Fibroblast of peridontal ligament (primary cell): ENCODE results near the gene RNF167.

ENCODE experiments used
- DNase-seq: peaks from one replicate; pipeline ENCODE4 v3.0.0-alpha.2; 2010; ENCODE audit errors: extremely low read depth

Gene RNF167

DNA sequence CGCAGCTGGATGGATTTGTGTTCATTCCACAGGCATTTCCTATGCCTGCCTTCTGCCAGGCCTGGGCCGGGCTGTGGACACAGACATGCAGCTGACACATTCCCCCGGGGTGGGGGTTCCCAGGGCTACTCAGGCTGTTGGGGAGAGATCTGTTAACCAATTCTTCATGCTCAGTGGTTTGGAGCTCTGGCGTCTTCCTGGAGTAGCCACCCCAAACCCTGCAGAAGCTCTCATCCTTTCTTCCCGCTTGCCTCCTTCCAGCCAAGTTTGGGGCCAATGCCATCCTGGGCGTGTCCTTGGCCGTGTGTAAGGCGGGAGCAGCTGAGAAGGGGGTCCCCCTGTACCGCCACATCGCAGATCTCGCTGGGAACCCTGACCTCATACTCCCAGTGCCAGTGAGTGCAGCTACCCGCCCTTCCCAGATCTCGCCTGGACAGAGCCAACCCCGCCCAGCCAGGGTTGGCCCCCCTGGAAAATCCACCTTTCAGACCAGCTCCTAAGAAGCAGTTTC is 13.4 kb downstream of the RNF167 start:
- peak; percentile 38 for DNase-seq

DNA sequence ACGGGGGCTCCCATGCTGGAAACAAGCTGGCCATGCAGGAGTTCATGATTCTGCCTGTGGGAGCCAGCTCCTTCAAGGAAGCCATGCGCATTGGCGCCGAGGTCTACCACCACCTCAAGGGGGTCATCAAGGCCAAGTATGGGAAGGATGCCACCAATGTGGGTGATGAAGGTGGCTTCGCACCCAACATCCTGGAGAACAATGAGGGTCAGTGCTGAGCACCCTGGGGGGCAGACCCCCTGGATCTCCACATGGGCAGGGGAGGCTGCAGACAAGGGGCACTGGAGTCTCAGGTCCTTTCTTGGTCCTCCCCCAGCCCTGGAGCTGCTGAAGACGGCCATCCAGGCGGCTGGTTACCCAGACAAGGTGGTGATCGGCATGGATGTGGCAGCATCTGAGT is 15.0 kb downstream of the RNF167 start:
- DNase-seq, result no peak

DNA sequence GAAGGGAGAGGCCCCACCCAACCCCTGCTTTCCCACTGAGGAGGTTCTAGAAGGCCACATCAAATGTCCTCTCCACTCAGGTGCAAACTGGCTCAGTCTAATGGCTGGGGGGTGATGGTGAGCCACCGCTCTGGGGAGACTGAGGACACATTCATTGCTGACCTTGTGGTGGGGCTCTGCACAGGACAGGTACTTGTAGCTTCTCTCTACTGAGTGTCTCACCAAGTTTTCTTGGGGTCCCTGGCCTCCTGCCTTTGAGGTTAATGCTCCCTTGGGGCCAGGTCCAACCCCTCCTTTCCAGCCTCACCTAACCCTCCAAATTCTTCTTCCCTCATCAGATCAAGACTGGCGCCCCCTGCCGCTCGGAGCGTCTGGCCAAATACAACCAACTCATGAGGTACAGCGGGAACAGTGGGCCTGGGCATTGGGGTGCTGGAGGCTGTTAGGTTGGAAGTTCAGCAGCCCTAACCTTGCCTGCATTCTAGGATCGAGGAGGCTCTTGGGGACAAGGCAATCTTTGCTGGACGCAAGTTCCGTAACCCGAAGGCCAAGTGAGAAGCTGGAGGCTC is 16.5 kb downstream of the RNF167 start:
- DNase-seq, result no peak

DNA sequence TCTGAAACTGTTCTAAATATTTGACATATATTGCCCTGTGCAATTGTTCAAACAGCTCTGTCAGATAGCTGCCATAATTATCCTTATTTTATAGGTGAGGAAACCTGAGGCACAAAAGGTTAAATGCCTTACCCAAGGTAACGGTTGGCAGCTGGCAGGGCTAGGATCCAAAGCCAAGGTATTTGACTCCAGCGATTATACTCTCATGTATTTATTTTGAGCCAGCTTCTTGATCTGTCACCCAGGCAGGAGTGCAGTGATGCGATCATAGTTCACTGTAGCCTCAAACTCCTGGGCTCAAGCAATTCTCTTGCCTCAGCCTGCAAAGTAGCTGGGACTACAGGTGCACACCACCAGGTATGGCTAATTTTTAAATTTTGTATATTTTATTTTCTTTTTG is 18.0 kb downstream of the RNF167 start:
- DNase-seq, result no peak

DNA sequence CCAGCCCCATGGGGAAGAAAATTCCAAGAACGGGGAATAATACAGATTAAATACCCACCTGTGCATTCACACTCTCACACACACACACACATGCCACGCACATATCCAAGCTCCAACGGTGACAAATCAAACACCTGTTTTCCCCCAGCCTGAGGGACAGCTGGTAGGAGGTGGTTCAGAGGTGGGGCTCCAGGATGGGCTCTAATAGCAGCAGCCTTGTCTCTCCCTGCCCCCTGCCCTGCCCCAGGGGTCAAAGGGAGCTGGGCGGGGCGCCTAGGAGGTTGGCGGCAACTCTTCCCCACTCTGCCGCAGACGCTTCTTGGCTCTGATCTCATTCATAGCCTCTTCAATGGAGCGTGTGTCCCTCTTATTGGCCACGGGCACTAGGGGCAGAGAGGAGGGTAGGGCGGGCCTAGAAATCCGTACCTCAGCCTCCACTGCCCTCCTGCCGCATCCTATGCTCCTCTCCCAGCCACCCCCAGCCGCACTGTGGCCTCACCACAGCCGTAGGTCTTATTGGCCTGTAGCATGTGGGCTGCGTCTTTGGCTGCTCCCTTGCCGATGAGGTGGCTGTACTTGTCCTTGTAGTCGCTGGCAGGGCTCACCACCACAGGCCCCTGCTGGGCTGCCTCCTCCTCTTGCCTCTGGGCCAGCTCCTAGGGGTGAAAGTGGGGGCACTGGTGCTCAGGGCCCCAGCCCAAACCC is 19.3 kb downstream of the RNF167 start:
- DNase-seq, result no peak

DNA sequence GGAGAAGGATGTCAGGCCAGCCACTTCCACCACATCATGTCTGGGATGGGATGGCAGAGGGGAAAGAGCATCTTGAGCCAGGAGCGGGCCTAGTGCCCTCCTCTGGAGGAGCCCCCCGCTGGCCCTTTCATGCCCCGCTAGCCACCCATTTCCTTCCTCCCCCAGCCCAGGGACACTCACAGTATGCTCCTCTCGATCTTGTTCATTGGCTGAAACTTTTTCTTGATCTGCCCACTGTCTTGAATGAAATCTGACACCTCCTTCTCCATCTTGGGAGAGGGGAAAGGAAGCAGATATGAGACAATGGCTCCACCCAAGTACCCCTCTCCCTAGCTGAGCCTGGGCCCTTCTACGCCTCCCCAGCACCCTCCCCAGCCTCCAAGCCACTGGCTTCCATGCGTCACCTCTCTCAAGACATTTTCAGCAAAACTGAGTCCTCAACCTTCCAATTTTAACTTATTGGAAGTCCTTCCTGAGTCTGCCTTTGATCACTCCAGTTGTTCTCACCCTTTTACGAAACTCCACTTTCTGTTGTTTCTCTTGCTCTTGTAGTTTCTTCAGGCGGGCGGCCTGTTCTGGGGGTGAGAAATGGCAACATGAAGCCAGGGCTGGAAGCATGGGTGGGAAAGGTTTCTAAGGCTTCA is 20.3 kb downstream of the RNF167 start:
- DNase-seq, result no peak

DNA sequence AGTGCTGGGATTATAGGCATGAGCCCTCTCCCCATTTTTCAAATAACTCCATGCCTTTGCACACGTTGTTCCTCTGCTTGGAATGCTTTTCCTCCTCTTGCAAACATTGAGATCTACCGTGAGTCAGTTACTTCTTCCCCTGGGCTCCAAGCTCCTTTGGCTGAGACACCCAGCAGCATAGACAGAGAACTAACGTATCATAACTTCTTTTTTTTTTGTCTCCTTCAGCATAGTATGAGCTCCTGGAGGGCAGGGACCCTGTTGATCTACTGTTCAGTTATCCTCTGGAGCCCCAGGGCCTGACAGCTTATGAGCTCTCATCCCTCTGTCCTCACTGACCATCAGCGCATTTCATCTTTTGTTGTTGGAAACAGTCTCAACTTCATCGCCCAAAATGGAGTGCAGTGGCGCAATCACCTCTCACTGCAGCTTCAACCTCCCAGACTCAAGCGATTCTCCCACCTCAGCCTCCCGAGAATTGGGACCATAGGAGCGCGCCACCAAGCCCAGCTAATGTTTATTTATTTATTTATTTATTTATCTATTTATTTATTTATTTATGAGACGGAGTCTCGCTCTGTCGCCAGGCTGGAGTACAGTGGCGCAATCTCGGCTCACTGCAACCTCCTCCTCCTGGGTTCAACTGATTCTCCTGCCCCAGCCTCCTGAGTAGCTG is 25.4 kb downstream of the RNF167 start:
- DNase-seq, result no peak

DNA sequence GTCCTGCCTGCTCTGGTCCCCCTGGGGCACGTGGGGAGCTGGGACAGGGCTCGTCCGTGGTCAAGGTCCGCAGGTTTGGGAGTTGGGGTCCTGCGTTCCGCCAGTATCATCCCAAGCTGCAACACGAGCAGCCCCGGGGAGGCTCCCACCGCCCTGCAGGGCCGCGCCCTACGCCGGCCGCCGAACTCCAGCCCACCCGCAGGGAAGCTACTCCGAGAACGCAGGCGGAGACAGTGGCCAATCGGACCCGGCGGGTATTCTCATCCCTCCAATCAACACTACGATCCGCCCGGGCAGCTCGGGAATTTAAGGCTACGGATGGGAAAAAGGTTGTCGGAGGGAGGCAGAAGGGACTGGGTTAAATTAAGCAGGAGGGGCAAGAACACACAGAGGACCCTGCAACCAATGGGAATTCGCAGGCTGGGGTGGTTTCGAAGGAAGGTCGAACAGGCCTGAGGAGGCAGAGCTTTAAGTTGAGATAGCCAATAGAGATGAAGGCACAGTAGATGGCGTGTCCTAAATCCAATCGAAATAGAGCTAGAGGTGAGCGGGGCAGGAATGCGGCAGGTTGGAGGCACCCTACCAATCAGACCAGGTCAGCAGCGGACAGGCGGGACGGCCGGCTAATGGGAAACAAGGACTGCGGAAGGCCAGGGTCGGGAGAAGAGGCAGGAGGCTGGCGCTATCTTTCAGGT is 26.9 kb downstream of the RNF167 start:
- peak; percentile 100 for DNase-seq

DNA sequence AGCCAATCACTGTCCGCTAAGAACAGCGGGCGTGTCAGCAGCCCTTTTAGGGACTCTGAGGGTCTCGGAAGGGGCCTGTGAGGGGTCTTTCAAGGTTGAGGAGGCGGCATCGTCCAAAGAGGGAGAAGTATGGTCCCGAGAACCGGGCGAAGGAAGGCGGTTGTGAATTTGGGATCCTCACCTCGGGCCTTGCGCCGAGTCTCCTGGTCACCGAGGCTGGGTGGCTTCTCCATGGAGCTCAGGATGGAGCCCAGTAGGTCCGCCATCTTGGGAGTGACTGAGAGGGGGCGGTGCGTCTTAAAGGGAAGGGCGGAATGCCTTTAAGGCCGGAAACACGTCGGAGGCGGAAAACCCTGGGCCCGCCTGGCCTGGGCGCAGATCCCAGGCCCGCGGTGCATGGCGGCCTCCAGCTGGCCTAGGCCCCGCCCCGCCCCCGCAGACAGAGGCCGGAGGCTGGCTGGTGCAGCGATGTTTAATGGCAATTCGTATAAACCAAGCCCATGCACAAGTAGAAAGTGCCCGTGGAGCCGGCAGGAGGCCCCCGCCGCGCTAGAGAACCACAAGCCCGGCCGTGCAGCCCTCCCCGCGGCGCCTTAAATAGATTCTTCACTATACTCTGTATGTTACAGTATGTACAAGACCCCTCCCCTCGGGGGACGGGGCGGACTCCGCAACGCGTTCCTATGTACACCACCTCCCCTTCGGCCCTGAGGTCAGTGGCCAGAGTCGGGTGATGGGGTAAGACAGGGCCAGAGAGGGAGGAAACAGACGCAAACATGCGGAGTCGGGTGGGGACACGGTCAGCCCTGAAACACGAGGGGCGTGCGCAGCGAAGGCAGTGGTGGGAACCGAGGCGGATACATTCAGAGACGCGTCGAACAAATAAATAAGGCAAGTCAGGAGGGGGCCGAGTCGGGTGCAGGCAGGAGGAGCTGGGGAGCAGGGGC is 27.7 kb downstream of the RNF167 start, which contains the start of gene SPAG7:
SPAG7 (minus strand) TSS at position 279 of the 947 bp plus-strand sequence; CDS start at position 266, 13 bp downstream.
- peak; percentile 98 for DNase-seq

DNA sequence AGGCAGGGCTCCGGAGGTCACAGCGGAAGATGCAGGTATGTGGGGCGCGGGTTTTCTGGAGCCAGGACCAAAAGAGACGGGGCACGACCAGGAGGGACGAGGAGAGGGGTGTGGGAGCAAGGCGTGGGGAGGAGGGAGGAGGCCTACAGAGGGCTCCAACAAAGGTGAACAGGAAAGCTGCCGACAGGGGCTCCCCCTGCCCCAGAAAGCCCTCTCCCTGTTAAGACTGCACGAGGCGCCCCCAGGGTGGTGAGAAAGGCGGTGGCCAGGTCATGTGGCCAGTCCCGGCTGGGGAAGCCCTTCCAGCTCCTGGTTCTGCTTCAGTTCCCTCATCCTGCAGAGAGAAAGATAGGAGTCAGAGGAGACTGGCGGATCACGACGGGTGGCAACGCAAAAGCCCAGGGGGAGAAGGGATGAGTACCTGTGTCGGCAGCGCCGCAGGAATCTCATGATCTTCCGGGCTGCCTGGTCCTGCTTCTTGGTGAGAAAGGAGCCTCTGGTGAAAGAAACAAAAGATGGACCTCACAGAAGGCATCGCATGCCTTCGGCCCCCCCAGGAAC is 28.5 kb downstream of the RNF167 start:
- DNase-seq, result peak; percentile 30

DNA sequence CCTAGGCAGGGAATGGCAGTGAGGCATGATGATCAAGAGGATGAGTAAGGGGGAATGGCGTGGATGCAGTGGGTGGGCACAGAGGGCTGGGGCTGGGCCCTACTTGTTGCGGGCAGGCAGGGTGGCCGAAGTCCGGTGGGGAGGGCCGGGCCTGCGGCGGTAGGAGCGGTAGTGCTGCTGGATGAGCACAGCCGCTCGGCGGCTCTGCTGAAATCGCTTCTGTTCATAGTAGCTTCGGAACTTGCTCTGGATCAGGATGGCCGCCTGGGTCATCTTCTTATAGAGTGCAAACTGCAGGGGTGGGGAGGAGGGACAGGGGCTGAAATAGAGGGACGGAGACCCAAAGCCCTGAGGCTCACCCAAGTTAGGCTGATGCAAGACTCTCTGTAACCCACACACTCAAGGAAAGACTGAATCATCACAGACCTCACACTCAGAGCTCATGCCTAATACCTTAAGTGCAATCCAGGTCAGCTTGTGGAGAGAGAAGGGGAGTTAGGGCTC is 29.0 kb downstream of the RNF167 start:
- DNase-seq, result peak; percentile 96

DNA sequence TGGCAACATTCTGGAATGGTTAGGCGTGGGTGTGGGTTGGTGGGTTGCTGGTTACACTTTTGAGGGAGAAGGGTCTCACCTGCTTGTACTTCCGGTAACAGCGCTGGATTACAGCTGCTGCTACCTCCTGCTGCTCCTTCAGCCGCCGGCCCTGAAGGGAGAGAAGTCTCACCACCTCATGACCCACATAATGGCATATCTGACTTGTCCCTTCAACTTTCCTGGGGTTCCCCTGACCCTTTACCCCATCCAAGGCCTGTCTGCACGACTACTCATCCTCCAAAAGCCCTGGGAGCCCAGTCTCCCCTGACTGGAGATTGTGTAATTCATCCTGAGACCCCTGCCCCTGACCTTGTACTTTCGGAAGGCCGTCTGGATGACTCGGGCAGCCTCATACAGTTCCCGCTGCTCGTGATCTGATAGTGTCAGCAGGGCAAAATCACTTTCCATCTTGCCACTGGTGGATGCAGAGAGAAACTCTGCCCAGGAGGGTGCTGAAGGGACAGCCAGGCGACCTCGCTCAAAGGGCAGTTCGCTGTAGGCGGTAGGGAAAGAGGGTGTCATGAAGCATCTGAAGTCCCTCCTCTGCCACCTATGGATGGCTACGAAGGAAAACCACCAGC is 29.6 kb downstream of the RNF167 start:
- peak; percentile 26 for DNase-seq

DNA sequence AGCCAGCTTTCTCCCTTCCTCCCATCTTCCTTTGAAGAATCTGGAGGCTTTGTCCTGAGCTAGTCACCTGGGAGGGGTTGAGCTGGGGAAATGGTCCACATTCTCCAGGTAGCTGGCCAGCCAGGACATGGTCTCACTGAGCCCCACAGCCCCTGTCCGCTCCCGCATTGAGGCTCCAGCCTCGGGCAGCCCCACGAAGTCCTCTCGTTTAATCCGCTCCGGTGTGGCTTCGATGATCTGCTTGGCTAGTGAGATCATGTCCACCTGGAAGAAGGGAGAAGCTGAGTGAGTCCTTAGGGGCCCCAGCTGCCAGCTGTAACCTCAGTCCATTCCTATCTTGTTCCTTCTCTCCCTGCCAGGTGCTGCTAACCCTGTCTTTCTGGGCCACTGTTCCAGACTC is 30.2 kb downstream of the RNF167 start:
- DNase-seq, result no peak

DNA sequence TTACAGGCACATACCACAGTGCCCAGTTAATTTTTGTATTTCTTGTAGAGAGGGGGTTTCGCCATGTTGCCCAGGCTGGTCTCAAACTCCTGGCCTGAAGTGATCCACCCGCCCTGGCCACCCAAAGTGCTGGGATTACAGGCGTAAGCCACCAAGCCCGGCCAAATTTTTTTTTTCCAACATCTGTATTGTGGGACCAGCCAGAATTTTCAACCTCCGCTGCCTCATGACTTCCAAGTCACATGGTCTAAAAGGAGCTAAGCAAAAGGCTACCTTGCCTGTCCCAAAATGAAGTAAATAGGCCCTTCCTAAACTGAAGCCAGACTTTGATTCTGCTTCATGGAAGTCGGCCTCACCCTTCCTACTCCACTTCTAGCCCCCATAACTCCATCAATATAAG is 31.8 kb downstream of the RNF167 start:
- DNase-seq, result no peak

DNA sequence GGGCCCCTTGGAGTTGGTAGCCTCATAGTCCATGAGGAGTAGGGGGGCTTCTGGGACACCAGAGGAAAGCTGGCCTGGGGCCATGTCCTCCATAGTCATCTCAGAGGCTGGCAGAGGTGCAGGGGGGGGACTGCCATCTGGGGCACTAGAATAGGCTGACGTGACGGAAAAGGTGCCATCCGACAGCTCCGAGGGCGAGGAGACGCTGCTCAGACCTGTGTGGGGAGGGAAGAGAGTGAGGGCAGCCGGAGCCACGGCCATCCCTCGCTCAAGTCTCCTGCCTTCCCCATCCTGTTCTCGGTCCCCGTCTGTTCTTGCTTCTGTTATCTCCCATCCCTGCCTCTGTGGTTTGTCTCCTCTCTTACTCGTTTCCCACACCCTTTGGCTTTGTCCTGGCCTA is 32.3 kb downstream of the RNF167 start:
- no peak for DNase-seq

DNA sequence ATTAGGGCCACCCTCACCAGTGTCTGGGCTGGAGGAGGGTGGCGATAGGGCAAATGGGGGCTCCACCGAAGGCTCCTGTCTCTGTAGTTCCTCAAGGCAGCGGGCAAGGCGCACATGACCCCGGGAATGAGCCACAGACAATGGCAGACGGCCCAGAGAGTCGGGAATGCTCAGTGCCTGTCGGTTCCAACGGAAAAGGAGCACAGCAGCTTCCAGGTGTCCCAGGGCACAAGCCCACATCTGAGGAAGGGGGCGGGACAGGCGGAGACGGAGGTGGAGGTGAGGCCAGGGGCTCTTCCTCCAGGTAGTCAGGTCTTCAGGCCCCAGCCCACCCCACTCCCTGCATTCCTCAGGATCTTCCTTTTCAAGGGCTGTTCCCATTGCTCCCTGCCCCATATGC is 32.7 kb downstream of the RNF167 start:
- no peak for DNase-seq

DNA sequence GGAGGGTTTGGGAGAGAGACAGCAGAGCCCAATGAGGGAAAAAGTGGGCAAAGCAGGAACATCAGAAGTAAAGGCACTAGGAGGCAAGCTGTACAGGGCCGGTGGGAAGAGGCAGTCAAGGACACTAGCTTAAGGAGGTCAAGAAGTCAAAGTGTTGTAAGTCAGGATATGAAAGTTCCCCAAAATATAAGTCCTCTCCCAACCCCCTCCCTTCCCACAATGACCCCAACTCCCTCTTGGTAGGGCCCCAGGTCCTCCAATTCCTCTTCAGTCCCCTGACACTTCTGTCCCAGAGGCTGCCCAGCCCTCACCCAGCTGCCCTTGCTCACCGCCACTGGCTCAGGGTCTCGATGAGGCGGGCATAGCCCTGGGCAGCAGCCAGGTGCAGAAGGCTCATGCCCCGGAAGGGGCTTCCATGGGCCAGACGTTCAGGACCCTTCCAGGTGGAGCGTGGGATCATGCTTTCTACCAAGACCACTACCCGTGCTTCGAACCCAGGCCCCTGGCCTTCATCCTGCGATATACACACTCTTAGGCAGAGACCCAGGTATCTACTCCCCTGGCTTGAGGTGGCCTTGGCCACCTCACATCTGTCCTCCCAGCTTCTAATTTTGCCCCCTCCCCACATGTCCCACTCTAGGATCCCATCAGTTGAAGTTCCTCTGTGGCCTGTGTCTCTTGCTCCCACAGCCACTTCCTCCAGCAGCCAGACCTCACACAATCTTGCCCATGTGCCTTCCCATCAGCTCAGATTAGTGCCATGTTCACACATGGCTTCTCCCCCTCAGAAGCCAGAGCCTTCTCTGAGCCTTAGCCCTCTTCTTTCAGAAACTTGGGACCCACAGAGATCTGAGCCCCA is 33.4 kb downstream of the RNF167 start:
- no peak for DNase-seq

DNA sequence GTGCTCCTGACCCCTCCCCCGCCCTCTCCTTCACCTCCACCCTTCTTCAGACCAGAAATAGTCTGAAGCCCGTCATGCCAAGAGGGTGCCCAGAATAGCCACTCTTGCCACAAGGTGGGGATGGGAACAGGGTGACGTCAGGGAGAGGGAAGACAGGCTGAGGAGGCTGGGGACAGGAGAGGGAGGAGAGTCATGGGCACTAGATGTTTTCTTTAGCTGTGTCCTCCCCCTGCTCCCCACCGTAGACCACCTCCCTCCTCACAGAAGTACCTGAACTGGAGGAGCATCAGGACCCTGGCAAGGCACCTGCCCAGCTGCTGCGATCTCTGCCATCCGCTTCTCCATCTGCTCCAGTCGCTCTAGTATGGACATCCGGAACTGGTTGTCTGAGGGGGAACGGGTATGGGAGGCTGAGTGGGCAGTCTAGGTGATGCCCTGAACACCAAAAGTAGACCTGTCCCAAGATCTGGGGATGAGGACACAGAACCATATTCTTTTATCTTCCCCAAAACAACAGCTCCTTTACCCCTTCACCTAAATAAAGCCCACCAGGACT is 34.1 kb downstream of the RNF167 start:
- DNase-seq, result no peak
